Mucosa of descending colon (tissue), 3 donors: ENCODE measurements around the gene PRKACA. TPM values are rescaled to one million over a fixed set of nuclear protein-coding genes. Genes with fewer than 3 reads are reported as not detected.

Source experiments
- ATAC-seq: fragments of 200-7000 bp; cut with Tn5 transposase; one replicate; pipeline ENCODE4 v1.9.1; 2020; ENCODE audit warnings: mild to moderate bottlenecking, moderate library complexity
- DNase-seq, 3 donors: peaks; one replicate each; pipeline ENCODE4 v3.0.0-alpha.2; 2020
- H3K36me3 ChIP-seq: fragments of 200-600 bp; one replicate; pipeline ENCODE4 v1.8.0; 2021; ENCODE audit warnings: low read depth, mild to moderate bottlenecking
- H3K4me1 ChIP-seq: fragments of 200-600 bp; one replicate; pipeline ENCODE4 v1.8.0; 2021; ENCODE audit warnings: low read depth, mild to moderate bottlenecking
- H3K4me3 ChIP-seq: fragments of 200-600 bp; one replicate; pipeline ENCODE4 v1.8.0; 2021; ENCODE audit warnings: mild to moderate bottlenecking
- H3K9me3 ChIP-seq: fragments of 200-600 bp; one replicate; pipeline ENCODE4 v1.8.0; 2021; ENCODE audit warnings: mild to moderate bottlenecking
- intact Hi-C, 2 donors: fragments of 100-400 bp; cut with DNase I in 1 of 2; cut with micrococcal nuclease in 1 of 2; formaldehyde crosslinking; loops; one replicate each; pipeline versions ENCODE4 v1.11.0 to v1.11.1; 2022; cut with DNase I, micrococcal nuclease
- total RNA-seq, 3 donors: library from RNA; stranded (reverse); fragmentation: NEBNext Ultra II Directional in 2 of 3; extraction: Animal tissue kit (Norgen Biotek cat#: 25700) in 2 of 3; gene quantifications; one replicate each; pipeline versions ENCODE4 v1.2.1 to v1.2.4, GENCODE V29; 2021 to 2023
- TF ChIP-seq, protein P1 (sequence below): fragments of 200-600 bp; IDR thresholded peaks from one replicate; pipeline ENCODE4 v1.8.0; 2022; ENCODE audit warnings: antibody characterized with exemption, mild to moderate bottlenecking
- donor health status: DM: no; HTN: no; CAD: no; lungs with moderate emphysema.
- donor health status: DM: no; HTN: no; CAD: no.
- donor health status: DM: no; HTN: yes; CAD: no.

PRKACA gene
- total RNA-seq, 3 donors from 2014 or later: 75.4 to 100 (median 89.1) TPM

DNA sequence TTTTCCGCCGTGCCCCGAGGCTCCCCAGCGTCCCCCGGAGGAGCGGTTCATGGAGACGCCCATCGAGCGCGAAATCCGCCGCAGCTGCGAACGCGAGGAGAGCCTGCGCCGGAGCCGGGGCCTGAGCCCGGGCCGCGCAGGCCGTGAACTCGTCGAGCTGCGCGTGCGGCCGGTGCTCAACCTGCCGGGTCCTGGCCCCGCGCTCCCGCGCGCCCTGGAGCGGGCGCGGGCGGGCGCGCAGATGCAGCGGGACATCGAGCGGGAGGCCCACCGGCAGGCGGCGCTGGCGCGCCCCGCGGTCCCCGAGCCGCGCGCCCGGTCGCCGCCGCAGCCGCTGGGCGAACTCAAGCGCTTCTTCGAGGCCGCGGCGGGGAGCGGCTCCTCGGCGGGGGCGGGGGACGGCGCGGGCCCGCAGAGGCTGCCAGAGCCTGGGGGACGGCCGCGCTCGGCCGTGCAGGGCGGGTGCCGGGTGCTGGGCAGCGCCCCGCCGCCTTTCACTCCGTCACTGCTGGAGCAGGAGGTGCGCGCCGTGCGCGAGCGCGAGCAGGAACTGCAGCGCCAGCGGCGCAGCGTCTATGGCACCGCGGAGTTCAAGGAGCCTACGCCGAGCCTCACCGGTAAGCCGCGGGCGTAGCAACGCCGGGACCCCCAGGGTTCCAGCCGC lies 44.2 kb downstream of the PRKACA start:
- DNase-seq: peak; percentile 82 to 87 (median 87)
- intact Hi-C loops: loop anchor here (5.0 to 10.0 kb wide), 2 partner anchors 189 to 191 kb away; no protein-coding TSS in a partner anchor
- TF ChIP-seq, protein P1, sequence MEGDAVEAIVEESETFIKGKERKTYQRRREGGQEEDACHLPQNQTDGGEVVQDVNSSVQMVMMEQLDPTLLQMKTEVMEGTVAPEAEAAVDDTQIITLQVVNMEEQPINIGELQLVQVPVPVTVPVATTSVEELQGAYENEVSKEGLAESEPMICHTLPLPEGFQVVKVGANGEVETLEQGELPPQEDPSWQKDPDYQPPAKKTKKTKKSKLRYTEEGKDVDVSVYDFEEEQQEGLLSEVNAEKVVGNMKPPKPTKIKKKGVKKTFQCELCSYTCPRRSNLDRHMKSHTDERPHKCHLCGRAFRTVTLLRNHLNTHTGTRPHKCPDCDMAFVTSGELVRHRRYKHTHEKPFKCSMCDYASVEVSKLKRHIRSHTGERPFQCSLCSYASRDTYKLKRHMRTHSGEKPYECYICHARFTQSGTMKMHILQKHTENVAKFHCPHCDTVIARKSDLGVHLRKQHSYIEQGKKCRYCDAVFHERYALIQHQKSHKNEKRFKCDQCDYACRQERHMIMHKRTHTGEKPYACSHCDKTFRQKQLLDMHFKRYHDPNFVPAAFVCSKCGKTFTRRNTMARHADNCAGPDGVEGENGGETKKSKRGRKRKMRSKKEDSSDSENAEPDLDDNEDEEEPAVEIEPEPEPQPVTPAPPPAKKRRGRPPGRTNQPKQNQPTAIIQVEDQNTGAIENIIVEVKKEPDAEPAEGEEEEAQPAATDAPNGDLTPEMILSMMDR: peak; percentile 75
- peak; percentile 62 for ATAC-seq
- Histone ChIP-seq H3K9me3 (no peaks in the 10 kb centered on the region), H3K4me3 (peak overlapping the region; percentile 61), H3K36me3 (no peaks in the 10 kb centered on the region), H3K4me1 (peaks cover 11% of the 10 kb centered on the region)

DNA sequence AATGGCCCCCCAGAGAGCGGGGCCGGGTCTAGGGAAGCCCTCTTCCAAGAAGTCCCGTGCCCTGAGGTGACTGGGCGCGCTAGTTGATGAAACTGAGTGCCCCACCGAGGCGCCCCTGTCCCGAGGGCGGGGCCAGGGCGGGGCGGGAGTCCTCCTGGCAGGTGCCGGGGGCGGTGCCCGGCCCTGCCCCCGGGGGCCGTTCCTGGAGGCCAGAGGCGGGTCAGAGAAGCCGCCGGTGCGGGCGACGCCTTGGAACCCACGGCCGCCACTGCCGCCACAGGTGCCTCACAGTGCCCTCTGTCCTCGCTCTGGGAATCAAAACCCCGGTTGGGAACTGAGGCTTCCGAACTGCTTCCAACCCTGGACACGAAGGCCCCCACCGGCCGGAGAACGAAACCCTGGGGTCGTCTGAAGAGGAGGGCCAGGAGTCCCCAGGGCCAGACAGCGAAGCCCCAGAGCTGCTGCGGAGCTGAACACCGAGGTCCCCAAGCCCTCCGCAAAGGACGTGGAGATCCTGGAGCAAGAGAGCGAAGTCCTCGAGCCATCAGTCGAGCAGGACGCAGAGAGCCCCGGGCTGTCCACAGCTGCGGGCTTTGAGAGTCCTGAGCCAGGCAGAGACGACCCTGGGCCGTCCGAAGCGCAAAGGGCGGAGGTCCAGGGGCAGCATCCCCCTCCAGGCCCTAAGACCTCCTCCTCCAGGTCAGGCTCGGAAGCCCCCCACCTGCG lies 44.9 kb downstream of the PRKACA start, which contains the start of gene MISP3:
MISP3 (plus strand) TSS at position 252 of the 726 bp plus-strand sequence. CDS start 524 bp downstream, outside the sequence.
- intact Hi-C loops: loop anchor here (5.0 to 10.0 kb wide), 2 partner anchors 188 to 190 kb away; no protein-coding TSS in a partner anchor
- DNase-seq: peak; percentile 91 to 94 (median 92)

DNA sequence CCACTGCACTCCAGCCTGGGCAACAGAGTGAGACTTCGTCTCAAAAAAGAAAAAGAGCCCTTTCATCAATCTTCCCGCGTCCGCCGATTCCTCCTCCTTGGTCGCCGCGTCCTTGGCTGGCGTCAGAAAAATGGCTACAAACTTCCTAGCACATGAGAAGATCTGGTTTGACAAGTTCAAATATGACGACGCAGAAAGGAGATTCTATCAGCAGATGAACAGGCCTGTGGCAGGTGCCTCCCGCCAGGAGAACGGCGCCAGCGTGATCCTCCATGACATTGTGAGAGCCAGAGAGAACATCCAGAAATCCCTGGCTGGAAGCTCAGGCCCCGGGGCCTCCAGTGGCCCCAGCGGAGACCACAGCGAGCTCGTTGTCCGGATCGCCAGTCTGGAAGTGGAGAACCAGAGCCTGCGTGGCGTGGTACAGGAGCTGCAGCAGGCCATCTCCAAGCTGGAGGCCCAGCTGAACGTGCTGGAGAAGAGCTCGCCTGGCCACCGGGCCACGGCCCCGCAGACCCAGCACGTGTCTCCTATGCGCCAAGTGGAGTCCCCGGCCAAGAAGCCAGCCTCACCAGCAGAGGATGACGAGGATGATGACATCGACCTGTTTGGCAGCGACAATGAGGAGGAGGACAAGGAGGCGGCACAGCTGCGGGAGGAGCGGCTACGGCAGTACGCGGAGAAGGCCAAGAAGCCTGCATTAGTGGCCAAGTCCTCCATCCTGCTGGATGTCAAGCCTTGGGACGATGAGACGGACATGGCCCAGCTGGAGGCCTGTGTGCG lies 47.1 kb downstream of the PRKACA start:
- TF ChIP-seq, protein P1: no peak
- peaks cover 3% of the 10 kb centered on the region for H3K4me1 ChIP-seq
- H3K36me3 ChIP-seq: no peaks in the 10 kb centered on the region
- peak in 2 of 3 donors; percentile 34 to 58 for DNase-seq
- H3K4me3 ChIP-seq: no peak overlapping the region
- no peak for ATAC-seq
- intact Hi-C loops: loop anchor here (5.0 to 10.0 kb wide), 2 partner anchors 186 to 188 kb away; no protein-coding TSS in a partner anchor
- H3K9me3 ChIP-seq: no peaks in the 10 kb centered on the region

More for the DNA sequence above, 44.9 kb downstream of the PRKACA start, which contains the start of gene MISP3:
- TF ChIP-seq, protein P1: no peak
- peak; percentile 79 for ATAC-seq
- H3K9me3 ChIP-seq: no peaks in the 10 kb centered on the region
- no peaks in the 10 kb centered on the region for H3K36me3 ChIP-seq
- H3K4me1 ChIP-seq: peaks cover 11% of the 10 kb centered on the region
- H3K4me3 ChIP-seq: peak within 1 kb of the TSS; percentile 61

DNA sequence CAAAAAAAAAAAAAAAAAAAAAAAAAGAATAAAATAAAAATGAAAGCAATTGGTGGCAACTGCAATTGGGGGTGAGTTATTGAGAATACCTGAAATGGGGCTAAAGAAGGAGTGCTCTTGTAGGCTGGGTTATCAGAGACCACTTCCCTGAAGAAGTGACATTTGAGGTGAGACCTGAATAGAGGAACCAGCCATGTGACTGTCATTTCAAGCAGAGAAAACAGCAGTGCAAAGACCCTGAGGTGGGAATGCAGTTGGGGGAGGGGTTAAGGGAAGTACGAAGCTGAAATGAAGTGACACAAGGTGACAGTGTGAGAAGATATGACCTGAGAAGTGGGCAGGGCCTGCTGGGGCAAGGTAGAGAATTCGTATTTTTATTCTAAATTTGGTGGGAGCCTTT lies 51.4 kb downstream of the PRKACA start:
- no peak for DNase-seq
- Histone ChIP-seq H3K9me3 (no peaks in the 10 kb centered on the region), H3K36me3 (no peaks in the 10 kb centered on the region), H3K4me3 (no peak overlapping the region), H3K4me1 (peaks cover 6% of the 10 kb centered on the region)
- TF ChIP-seq, protein P1: no peak
- ATAC-seq: no peak
- intact Hi-C loops: no loop called here

DNA sequence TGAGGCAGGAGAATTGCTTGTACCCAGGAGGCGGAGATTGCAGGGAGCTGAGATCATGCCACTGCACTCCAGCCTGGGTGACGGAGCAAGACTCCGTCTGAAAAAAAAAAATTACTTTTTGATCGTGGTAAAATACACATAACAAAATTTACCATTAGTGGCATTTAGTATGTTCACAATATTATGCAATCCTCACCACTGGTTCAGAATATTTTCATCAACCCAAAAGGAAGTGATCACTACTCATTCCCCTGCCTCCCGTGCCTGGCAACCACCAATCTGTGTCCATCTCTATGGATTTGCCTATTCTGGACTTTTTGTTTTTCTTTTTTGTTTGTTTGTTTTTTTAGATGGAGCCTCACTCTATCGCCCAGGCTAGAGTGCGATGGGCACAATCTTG lies 54.5 kb downstream of the PRKACA start:
- TF ChIP-seq, protein P1: no peak
- no peaks in the 10 kb centered on the region for H3K36me3 ChIP-seq
- no peaks in the 10 kb centered on the region for H3K9me3 ChIP-seq
- intact Hi-C loops: no loop called here
- no peak overlapping the region for H3K4me3 ChIP-seq
- H3K4me1 ChIP-seq: peaks cover 6% of the 10 kb centered on the region
- no peak for ATAC-seq
- no peak for DNase-seq
